Sigmoid colon (tissue), 4 donors: Measurements from ENCODE around the gene TIMM50.

Source experiments
- CTCF ChIP-seq, 4 experiments: fragments of 450-650 bp in 3 of 4; fragments of 200-600 bp in 1 of 4; IDR thresholded peaks; one replicate each; pipeline ENCODE4 v1.5.1; 2016 to 2019; ENCODE audit warnings: antibody characterized with exemption in 4 of 4, mild to moderate bottlenecking in 3 of 4, moderate library complexity in 2 of 4
- EP300 ChIP-seq, 4 donors: sonication (generic); formaldehyde crosslinking; IDR thresholded peaks; one replicate each; pipeline ENCODE4 v1.6.1; 2017; ENCODE audit warnings: antibody characterized with exemption in 4 of 4

GRCh38 chr19:39480337-39481228, at the start of gene TIMM50:
- TF ChIP-seq EP300 (IDR thresholded peaks at IDR 0.05) = no peak
- TF ChIP-seq CTCF (IDR thresholded peaks at IDR 0.05) = no peak
